ENCODE results near the gene NFKBIZ.

GRCh38 chr3:101861212-101861788 is 12.0 kb downstream of the NFKBIZ start:
- TF ChIP-seq CTCF (IDR thresholded peaks at IDR 0.05 in 2 of 3, conservative IDR thresholded peaks at IDR 0.05 in 1 of 3; ENCODE audit: insufficient read depth in 2 of 3, low read depth in 1 of 3, low read length in 3 of 3) (no peak), KDM5B (IDR thresholded peaks at IDR 0.05; ENCODE audit: insufficient replicate concordance, low read depth, low read length) (no peak), MNT (conservative IDR thresholded peaks at IDR 0.05) (no peak), E2F3 (CRISPR knock-in tag; IDR thresholded peaks at IDR 0.05) (no peak), TCF7L2 (IDR thresholded peaks at IDR 0.05; ENCODE audit: low read depth, low read length) (no peak), CREB3 (tag; conservative IDR thresholded peaks at IDR 0.05; ENCODE audit: low read depth) (no peak), NFE2L1 (tag; IDR thresholded peaks at IDR 0.05; ENCODE audit: borderline replicate concordance, low read depth) (no peak), CEBPB (tag; IDR thresholded peaks at IDR 0.05) (no peak), ZZZ3 (IDR thresholded peaks at IDR 0.05) (no peak)
